ENCODE measurements around the gene GAST. TPM values are rescaled to one million over a fixed set of nuclear protein-coding genes. Genes with fewer than 3 reads are reported as not detected.

GAST gene
- total RNA-seq, 4 donors from 2014 or later, result not detected

GRCh38 chr17:41679740-41680425 is 32.2 kb upstream of the GAST start:
- Histone ChIP-seq H3K27me3 (no peaks in the 10 kb centered on the region), H3K4me3 (replicated peaks in 1 of 3) (no peak overlapping the region), H3K4me1 (peaks cover 8 to 36% of the 10 kb centered on the region in 2 donors), H3K27ac (peak overlapping the region in 1 of 3 donors; percentile 56), H3K9me3 (no peaks in the 10 kb centered on the region), H3K36me3 (no peaks in the 10 kb centered on the region)
- WGBS, 2 donors, result 61 to 72% methylated on average over 4 to 5 of the region's 5 CpGs
- DNase-seq, result no peak
- intact Hi-C loops (cut with DNase I), result no loop called here
- TF ChIP-seq POLR2A (IDR thresholded peaks at IDR 0.05), result no peak
- no peak for TF ChIP-seq CTCF (IDR thresholded peaks at IDR 0.05)

GRCh38 chr17:41680426-41681040 is 31.6 kb upstream of the GAST start:
- peaks cover 8 to 35% of the 10 kb centered on the region in 2 donors for H3K4me1 ChIP-seq
- DNase-seq, result peak; percentile 53 to 58
- no peaks in the 10 kb centered on the region for H3K27me3 ChIP-seq
- H3K4me3 ChIP-seq (replicated peaks in 1 of 3), result no peak overlapping the region
- H3K36me3 ChIP-seq, result no peaks in the 10 kb centered on the region
- H3K9me3 ChIP-seq, result no peaks in the 10 kb centered on the region
- intact Hi-C loops (cut with DNase I), result no loop called here
- no peak overlapping the region for H3K27ac ChIP-seq
- TF ChIP-seq POLR2A (IDR thresholded peaks at IDR 0.05) (no peak), CTCF (IDR thresholded peaks at IDR 0.05) (no peak)
- 65 to 70% methylated on average over 10 of the region's 10 CpGs for WGBS, 2 donors

- no peak for DNase-seq
- no peaks in the 10 kb centered on the region for H3K9me3 ChIP-seq
- no peak overlapping the region for H3K27ac ChIP-seq
- intact Hi-C loops (cut with DNase I), result no loop called here
- H3K36me3 ChIP-seq, result no peaks in the 10 kb centered on the region
- TF ChIP-seq POLR2A (IDR thresholded peaks at IDR 0.05), result no peak
- no peak for TF ChIP-seq CTCF (IDR thresholded peaks at IDR 0.05)
- H3K4me3 ChIP-seq (replicated peaks in 1 of 3), result no peak overlapping the region
- 83 to 90% methylated on average over 3 of the region's 3 CpGs for WGBS, 2 donors
- H3K27me3 ChIP-seq, result no peaks in the 10 kb centered on the region
- peaks cover 3 to 24% of the 10 kb centered on the region in 2 donors for H3K4me1 ChIP-seq
These were observed 30.4 kb upstream of the GAST start for GRCh38 chr17:41681776-41682175.

- DNase-seq, result no peak
- Histone ChIP-seq H3K4me3 (replicated peaks in 1 of 3) (no peak overlapping the region), H3K27me3 (no peaks in the 10 kb centered on the region), H3K36me3 (no peaks in the 10 kb centered on the region), H3K9me3 (no peaks in the 10 kb centered on the region), H3K27ac (no peak overlapping the region), H3K4me1 (peaks cover 2 to 22% of the 10 kb centered on the region in 2 donors)
- intact Hi-C loops (cut with DNase I), result no loop called here
- TF ChIP-seq POLR2A (IDR thresholded peaks at IDR 0.05), result no peak
- WGBS, 2 donors, result 78 to 80% methylated on average over 5 of the region's 5 CpGs
These were observed 29.5 kb upstream of the GAST start for GRCh38 chr17:41682631-41683030.

- TF ChIP-seq CTCF (IDR thresholded peaks at IDR 0.05) (no peak), POLR2A (IDR thresholded peaks at IDR 0.05) (no peak)
- 58 to 70% methylated on average over 8 of the region's 8 CpGs for WGBS, 2 donors
- peaks cover 8 to 24% of the 10 kb centered on the region in 2 donors for H3K4me1 ChIP-seq
- no peaks in the 10 kb centered on the region for H3K36me3 ChIP-seq
- H3K27me3 ChIP-seq, result no peaks in the 10 kb centered on the region
- H3K9me3 ChIP-seq, result no peaks in the 10 kb centered on the region
- intact Hi-C loops (cut with DNase I), result no loop called here
- no peak overlapping the region for H3K27ac ChIP-seq
- DNase-seq, result no peak
- H3K4me3 ChIP-seq (replicated peaks in 1 of 3), result no peak overlapping the region
These were observed 28.6 kb upstream of the GAST start for GRCh38 chr17:41683441-41684007.
